HFFc6 (cell line): ENCODE data around the gene ACTR5. TPM values are rescaled to one million over a fixed set of nuclear protein-coding genes. Genes with fewer than 3 reads are reported as not detected.

ENCODE experiments used
- DNase-seq: peaks from one replicate; pipeline ENCODE4 v3.0.0-alpha.2; 2018
- H3K27ac Mint-ChIP-seq: 2 replicates; pipeline ENCODE4 v1.8.0; 2020; ENCODE audit warnings: mild to moderate bottlenecking, mixed read lengths
- H3K27me3 Mint-ChIP-seq: 2 replicates; pipeline ENCODE4 v1.8.0; 2021; ENCODE audit warnings: mild to moderate bottlenecking, moderate library complexity, mixed read lengths; ENCODE audit not compliant: insufficient read depth
- H3K36me3 Mint-ChIP-seq: 2 replicates; pipeline ENCODE4 v1.8.0; 2021; ENCODE audit warnings: low read depth, mixed read lengths
- H3K4me1 Mint-ChIP-seq: 2 replicates; pipeline ENCODE4 v1.8.0; 2020; ENCODE audit warnings: low read depth, mixed read lengths
- H3K4me3 Mint-ChIP-seq: 2 replicates; pipeline ENCODE4 v1.8.0; 2020; ENCODE audit warnings: mild to moderate bottlenecking, moderate library complexity, mixed read lengths
- H3K9me3 Mint-ChIP-seq: 2 replicates; pipeline ENCODE4 v1.8.0; 2020; ENCODE audit warnings: mild to moderate bottlenecking, mixed read lengths
- CTCF ChIP-seq: fragments of 200-600 bp; sonication (generic); IDR thresholded peaks from 2 replicates; pipeline ENCODE4 v1.5.0; 2021; ENCODE audit warnings: antibody characterized with exemption, mild to moderate bottlenecking
- long read RNA-seq: library from polyadenylated mRNA; unstranded; transcript quantifications from one replicate; pipeline ENCODE4 v2.0.0, GENCODE V29; 2019
- total RNA-seq, 6 experiments: library from RNA; stranded (reverse); fragmentation: NEBNext Ultra II Directional; extraction: Animal tissue kit (Norgen Biotek cat#: 25700); gene quantifications; 2 replicates in 1 of 6; 3 replicates in 5 of 6; pipeline ENCODE4 v1.2.3, GENCODE V29; 2021

Gene ACTR5
- total RNA-seq: 1 to 10 TPM; 3.2 to 4.3 (median 3.8) TPM
- long read RNA-seq, transcript ACTR5-201 (9 exons, 2,565 nt): major isoform, 5 of 6 reads
- long read RNA-seq, partial matches to known transcripts: 1 of 6 reads
- long read RNA-seq, other reads (novel, unspliced or antisense): 0 of 6 reads

- DNase-seq: peak; percentile 81
- TF ChIP-seq CTCF: no peak
- no peaks in the 10 kb centered on the region for H3K36me3 Mint-ChIP-seq
- H3K4me3 Mint-ChIP-seq: peak within 1 kb of the TSS; percentile 98
- H3K9me3 Mint-ChIP-seq: no peaks in the 10 kb centered on the region
- H3K27ac Mint-ChIP-seq: peak within 1 kb of the TSS; percentile 95
- peaks cover 23% of the 10 kb centered on the region for H3K4me1 Mint-ChIP-seq
- peaks cover 11% of the 10 kb centered on the region; the same call in 1 of the 2 replicates for H3K27me3 Mint-ChIP-seq
These were observed at the start of gene ACTR5 for GRCh38 chr20:38748097-38748860. Gene ACTR5, plus strand, starts transcription at chr20:38748460. Its CDS starts 19 bp downstream, at chr20:38748479.

DNA sequence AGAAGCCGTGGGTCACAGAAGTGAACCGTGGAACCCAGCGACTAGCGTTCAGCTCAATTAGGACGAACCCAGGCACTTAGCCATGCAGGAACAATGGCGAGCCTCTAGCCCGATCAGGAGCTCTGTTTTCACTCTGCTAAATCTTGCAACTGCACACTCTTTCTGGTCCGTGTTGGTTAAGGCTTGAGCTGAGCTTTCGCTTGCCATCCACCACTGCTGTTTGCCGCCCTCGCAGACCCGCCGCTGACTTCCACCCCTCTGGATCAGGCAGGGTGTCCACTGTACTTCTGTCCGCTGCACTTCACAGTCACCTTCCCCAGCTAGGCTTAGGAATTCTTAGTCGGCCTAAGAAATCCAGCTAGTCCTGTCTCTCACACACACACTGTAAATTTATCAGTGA is 49.7 kb upstream of the ACTR5 start:
- no peak for TF ChIP-seq CTCF
- no peak overlapping the region for H3K4me3 Mint-ChIP-seq
- peaks cover 25% of the 10 kb centered on the region for H3K27me3 Mint-ChIP-seq
- no peaks in the 10 kb centered on the region for H3K36me3 Mint-ChIP-seq
- no peaks in the 10 kb centered on the region for H3K9me3 Mint-ChIP-seq
- H3K27ac Mint-ChIP-seq: no peak overlapping the region
- DNase-seq: no peak
- H3K4me1 Mint-ChIP-seq: no peaks in the 10 kb centered on the region

DNA sequence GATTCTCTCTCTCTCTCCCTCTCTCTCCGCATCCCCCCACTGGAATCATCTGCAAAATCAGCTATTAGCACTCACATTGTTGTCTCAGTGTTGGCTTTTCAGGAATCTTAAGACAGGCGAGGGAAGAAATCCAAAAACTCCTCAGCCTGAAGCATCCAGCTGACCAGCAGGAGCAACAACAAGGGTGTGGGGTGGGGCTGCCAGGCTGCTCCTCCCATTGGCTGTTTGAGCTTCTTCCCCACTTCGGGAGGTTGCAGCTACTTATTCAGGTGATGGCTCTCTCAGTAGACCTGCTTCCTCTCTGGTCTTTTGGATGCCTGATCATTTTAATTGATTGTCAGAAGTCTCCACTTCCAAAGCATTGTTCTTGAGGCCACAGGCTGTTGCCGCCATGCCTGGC is 48.1 kb upstream of the ACTR5 start:
- Mint-ChIP-seq H3K9me3 (no peaks in the 10 kb centered on the region), H3K36me3 (no peaks in the 10 kb centered on the region), H3K4me3 (no peak overlapping the region), H3K27ac (no peak overlapping the region), H3K4me1 (no peaks in the 10 kb centered on the region), H3K27me3 (peaks cover 35% of the 10 kb centered on the region)
- no peak for DNase-seq
- no peak for TF ChIP-seq CTCF

DNA sequence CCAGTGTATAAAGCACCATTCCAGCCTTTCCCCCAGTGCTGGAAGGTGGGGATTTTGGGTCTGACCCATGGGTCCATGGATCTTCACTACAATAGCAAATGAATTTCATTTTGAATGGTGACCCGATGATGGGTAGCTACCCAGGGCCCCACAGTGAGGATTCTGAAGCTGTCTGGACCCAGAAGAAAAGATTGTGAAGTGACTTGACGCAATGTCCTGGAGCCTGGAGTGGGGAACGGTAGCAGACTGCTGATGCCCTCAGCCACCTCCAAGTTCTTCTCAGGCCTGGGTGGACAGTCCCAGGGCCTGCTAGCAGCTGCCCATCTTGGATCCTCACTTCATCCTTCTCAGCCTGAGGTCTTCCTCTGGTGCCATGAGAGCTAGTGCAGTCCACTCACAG is 47.3 kb upstream of the ACTR5 start:
- DNase-seq: no peak
- Mint-ChIP-seq H3K4me3 (no peak overlapping the region), H3K36me3 (no peaks in the 10 kb centered on the region), H3K9me3 (no peaks in the 10 kb centered on the region), H3K4me1 (no peaks in the 10 kb centered on the region), H3K27me3 (peaks cover 35% of the 10 kb centered on the region), H3K27ac (no peak overlapping the region)
- TF ChIP-seq CTCF: no peak

DNA sequence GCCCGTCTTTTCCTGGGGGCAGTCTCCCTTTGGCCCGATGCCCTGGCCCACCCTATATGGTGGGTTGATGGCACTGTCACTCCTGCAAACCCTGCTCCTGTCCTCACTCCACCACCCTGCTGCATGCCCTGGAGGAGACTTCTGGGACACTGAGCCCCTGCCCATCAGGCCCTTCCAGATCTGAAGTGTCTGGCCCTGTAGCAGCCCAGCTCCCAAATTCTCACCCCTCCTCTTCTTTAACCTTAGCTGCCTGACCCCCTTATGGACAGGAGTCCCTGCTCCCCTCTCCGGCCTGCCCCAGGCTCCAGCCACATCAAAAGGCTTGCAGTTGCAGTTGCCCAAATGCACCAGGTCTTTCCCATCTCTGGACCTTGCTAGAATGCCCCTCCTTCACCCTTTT is 44.7 kb upstream of the ACTR5 start:
- DNase-seq: no peak
- no peak overlapping the region for H3K27ac Mint-ChIP-seq
- H3K4me1 Mint-ChIP-seq: no peaks in the 10 kb centered on the region
- H3K36me3 Mint-ChIP-seq: no peaks in the 10 kb centered on the region
- no peak for TF ChIP-seq CTCF
- no peak overlapping the region for H3K4me3 Mint-ChIP-seq
- H3K27me3 Mint-ChIP-seq: peaks cover 42% of the 10 kb centered on the region
- no peaks in the 10 kb centered on the region for H3K9me3 Mint-ChIP-seq
